NCI-H1930 (cell line): Measurements from ENCODE around the gene FN3KRP.
A peak's percentile ranks its signal among the peaks of the same experiment; 100 is the strongest.

Experiments used
- DNase-seq, 2 experiments: peaks; one replicate each; lab custom pipeline; 2025; lab: John Stamatoyannopoulos, UW

FN3KRP gene

GRCh38 chr17:82687871-82688270, 28.6 kb upstream of the FN3KRP start:
- DNase-seq = no peak

DNA sequence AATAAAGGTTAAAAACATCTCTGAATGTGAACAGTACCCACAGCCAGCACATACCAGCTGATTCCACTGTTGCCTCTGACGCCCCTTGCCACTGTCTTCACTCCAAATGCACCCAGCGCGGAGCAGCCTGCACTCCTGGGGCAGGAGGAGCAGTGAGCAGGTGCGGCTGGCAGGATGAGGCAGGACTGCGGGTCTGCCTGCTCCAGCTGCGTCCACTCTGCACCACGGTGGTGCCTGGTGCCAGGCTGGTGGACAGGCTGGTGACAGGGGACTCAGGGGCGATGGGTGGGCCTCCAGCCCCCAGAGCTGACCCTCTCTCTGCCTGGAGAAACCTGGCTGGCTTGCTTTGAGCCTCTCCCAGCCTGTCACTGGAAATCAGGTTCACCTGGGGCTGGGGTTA, 27.4 kb upstream of the FN3KRP start:
- no peak for DNase-seq

DNA sequence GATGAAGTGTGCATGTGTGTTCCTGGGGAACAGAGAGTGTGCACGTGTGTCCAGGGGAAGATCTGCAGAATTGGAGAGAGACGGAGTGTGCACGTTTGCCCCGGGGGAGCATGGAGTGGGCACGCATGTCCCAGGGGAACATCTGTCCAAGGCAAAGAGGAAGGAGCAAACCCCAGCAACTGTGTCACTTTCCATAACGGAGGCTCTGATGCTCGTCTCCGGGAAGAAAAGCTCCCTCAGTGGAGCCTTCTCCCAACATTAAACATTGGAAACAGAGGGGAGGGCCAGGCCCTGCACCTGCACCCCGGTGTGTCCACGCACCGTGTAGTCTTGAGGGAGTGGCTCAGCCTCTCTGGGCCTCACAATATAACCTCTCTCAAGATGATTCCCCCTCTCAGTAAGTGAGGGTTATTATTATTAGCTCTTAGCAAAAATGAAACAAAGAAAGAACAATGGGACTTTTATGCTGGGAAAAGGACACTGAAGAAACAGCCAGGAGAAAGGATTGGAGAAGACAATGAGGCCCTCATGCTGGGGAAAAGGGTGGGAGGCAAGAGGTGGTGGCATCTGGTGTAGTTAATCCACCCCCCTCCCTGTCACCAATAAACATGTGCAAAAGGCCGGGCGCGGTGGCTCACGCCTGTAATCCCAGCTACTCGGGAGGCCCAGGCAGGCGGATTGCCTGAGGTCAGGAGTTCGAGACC, 25.6 kb upstream of the FN3KRP start:
- DNase-seq = no peak

- no peak for DNase-seq
These were observed 24.8 kb upstream of the FN3KRP start for GRCh38 chr17:82691714-82692113.

DNA sequence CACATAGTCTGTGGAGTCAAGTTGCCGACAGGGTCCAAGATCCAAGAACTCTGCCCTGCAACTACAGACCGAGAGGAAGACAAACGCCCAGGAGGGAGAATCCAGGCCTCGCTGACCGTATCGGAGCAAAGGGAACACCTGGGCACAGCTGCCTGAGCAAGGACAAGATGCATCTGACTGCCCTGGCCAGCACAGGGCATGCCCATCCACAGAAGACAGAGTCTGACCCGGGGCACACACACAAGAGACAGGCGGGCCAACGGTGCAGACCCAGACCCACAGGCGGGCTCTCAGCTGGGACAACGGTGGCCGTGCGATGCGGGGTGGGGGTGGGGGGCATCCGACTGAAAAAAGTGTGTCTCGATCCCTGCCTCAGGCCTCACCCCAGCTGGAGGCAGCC, 24.2 kb upstream of the FN3KRP start:
- no peak for DNase-seq

DNA sequence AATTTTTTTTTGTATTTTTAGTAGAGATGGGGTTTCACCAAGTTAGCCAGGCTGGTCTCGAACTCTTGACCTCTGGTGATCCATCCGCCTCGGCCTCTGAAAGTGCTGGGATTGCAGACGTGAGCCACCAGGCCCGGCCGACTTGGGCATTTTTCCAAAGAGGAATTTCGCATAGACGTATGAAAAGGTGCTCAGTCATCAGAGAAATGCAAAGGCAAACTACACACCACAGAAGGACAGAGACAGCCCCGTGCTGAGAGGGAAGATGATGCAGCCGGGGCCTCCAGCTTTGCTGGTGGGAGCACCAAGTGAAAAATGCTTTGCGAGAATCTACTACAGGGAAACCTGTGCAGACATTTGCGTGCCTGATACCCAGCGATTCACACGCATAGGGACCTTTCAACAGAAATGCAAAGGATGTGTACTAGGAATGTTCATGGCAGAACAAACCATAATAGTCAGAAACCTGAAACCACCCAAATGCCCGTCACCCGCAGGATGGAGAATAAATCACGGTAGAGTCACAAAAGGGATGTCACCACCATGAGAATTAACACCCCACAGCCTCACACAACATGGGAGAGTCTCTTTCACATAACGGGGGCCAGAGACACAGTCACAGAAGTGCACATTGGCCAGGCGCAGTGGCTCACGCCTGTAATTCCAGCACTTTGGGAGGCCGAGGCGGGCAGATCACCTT, 23.2 kb upstream of the FN3KRP start:
- no peak for DNase-seq

DNA sequence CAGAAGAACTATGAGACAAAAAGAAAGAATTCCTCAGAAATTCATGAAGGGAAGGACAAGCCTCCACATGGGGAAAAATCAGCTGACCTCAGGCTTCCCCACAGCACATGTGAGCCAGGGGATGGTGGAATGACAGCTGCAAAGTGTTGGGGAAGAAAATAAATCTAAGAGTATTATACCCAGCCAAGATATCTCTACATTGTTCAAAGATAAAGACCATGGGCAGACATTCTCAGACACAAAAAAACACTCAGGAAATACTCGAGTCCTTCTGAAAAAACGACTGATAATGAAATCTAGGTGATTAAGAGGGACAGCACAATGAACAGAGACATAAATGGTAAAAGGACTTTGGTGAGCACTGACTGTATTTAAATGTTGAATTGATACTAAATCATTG, 21.9 kb upstream of the FN3KRP start:
- DNase-seq = no peak

DNA sequence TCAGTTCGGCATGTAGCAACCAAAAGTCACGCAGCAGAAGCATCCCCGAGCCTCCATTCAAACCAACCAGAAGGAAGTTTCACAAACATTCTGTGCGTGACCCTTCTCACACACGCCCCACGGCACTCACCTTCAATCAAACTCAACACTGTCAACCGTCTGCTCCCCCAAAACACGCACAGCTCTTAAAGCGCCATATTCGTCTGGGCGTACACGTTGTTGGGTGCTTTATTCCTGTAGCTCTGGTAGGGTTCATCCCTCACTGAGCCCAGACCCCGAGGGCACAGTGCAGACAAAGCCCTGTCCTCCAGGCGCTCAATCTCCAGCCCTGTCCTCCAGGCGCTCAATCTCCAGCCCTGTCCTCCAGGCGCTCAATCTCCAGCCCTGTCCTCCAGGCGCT, 20.2 kb upstream of the FN3KRP start:
- DNase-seq = no peak

GRCh38 chr17:82696916-82697807, 19.3 kb upstream of the FN3KRP start:
- DNase-seq = no peak

DNA sequence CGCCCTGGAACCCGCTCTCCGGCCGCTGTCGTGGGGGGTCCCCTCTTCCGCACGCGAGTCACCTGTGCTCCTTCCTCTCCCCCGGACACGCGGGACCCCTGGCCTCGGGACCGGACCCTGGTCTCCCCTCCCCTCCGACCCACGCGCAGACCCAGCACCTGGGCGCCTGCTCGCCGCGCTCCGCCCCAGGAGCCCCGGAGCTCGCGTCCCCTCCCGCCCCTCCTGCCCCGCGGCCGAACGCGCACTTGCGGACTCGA, 18.8 kb upstream of the FN3KRP start:
- no peak for DNase-seq

GRCh38 chr17:82698065-82698973, 18.2 kb upstream of the FN3KRP start, which contains the start of gene RAB40B:
TSS of gene RAB40B (minus strand) at chr17:82698698. CDS start at chr17:82698596, 102 bp downstream.
- DNase-seq = peak; percentile 96 to 98

DNA sequence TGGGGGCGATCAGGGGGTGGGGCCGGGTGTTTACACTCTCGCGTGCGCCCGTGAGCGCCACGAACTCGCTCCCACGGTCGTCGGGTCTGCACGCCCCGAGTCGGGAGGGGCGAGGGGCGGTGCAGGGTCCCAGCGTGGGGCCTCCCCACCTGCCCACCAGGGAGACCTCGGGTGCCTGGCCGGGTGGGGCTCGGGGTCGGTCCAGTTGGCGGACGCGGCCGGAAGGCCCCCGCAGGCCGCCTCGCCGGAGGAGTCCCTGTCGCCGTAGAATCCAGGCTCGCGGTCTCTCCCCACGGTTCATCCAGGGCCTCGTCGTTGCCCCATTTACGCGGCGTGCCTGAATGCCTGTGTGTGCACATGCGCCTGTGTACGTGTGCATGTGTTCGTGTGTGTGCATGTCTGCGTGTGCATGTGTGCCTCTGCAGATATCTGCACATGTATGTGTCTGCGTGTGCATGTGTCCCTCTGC, 17.5 kb upstream of the FN3KRP start:
- no peak for DNase-seq

DNA sequence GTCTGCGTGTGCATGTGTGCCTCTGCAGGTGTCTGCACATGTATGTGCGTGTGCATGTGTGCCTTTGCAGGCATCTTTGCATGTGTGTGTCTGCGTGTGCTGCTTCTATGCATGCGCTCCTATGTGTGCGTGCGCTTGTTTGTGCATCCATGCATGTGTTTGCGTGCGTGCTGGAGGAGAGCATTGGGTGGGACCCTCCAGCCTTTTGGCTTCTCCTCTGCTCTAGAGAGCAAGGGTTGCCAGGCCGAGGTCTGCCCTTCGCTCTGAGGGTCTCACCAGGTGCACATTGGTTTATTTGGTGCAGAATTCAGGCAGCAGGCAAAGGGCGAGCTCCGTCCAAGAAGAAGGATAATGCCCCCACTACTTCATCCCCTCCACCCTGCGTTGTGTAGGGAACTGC, 17.0 kb upstream of the FN3KRP start:
- no peak for DNase-seq

DNA sequence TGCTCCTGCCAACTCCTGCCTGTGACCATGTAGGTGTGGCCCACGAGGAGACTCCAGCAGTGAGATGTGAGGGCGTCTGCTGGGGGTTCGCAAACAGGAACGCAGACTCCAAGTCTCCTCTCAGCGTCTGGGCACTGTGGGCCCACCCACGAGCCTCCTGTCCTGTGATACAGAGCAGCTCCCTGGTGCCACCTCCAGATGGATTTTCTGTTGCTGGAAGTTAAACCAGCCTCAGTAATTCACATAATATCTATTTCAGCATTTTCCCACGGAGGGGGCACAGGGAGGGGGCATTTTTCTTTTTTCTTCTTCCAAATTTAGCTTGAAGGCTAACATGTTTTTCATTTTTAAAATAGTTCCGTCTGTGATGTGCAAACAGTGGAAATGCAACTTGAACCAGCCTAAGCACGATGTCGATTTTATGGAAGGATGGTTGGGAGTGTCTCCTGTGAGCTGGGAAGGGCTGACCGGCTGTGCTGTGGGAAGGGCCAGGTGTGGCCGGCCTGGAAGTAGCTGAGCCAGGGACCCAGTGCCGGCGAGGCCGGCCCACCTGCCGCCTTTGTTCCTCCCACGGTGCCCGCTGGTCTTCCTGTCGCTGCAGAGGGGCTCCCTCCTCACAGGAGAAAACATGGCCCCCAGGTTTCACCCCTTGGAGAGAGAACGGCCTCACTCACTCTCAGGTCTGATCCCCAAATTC, 14.1 kb upstream of the FN3KRP start:
- no peak for DNase-seq

- no peak for DNase-seq
These were observed 13.3 kb upstream of the FN3KRP start for GRCh38 chr17:82703036-82703745.

- no peak for DNase-seq
These were observed 12.3 kb upstream of the FN3KRP start for GRCh38 chr17:82703935-82704865.

DNA sequence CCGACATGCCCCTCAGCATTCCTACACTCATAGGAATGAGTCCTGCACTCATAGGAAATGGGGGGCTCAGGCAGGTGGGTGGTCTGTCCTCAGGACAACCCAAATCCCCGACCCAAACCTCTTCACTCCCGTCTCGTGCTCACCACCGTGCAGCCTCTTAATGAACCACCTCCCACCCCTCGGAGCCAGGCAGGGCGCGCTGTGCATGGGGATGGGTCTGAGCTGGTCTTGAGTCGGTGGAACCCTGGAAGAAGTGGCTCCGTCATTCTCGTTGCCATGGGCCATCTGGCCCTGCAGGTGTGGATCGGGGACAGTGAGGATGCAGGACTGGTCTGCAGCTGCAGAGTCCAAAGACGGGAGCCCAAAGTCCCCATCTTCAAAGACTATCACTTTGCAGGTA, 11.6 kb upstream of the FN3KRP start:
- DNase-seq = no peak

DNA sequence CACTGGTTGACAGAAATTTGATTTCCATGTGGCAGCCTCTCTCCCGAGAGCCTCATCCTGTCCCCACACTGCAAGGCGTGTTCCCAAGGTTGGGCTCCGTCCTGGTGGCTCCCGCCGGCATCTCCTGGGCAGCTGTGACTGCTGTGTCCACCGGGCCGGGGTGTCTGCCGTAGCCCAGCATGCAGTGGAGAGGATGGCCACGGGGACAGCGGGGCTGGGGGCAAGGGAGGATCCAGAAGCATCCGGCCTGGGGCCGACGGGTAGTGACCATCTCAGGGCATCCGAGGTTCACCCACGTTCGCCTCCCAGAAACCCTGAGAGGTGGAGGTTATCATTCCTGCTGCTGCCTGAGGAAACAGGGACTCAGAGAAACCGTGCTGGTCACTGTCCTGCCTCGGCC, 10.8 kb upstream of the FN3KRP start:
- DNase-seq = no peak

- no peak for DNase-seq
These were observed 7.4 kb upstream of the FN3KRP start for GRCh38 chr17:82709024-82709675.
